Uterus (tissue), 2 donors: ENCODE measurements around the gene RPL3.

Source experiments
- CTCF ChIP-seq, 4 experiments: fragments of 200-600 bp in 2 of 4; fragments of 450-650 bp in 2 of 4; sonication (generic) in 2 of 4; IDR thresholded peaks; one replicate each; pipeline ENCODE4 v1.5.1; 2016 to 2019; ENCODE audit warnings: antibody characterized with exemption in 4 of 4, mild to moderate bottlenecking in 2 of 4, moderate library complexity in 1 of 4
- POLR2A ChIP-seq, 2 donors: fragments of 450-650 bp; IDR thresholded peaks; one replicate each; pipeline ENCODE4 v1.6.1; 2016; ENCODE audit warnings: antibody characterized with exemption in 2 of 2, mild to moderate bottlenecking in 1 of 2, moderate library complexity in 1 of 2

- TF ChIP-seq CTCF (IDR thresholded peaks at IDR 0.05) (no peak), POLR2A (IDR thresholded peaks at IDR 0.05) (no peak)
These were observed 55.6 kb downstream of the RPL3 start for GRCh38 chr22:39263626-39264348.
